ENCODE results near the gene SLCO2B1.

The SLCO2B1 gene

GRCh38 chr11:75184757-75185425, 34.0 kb downstream of the SLCO2B1 start:
- in situ Hi-C loops (cut with MboI; ENCODE audit: low sequenced_read_pairs), result no loop called here

GRCh38 chr11:75185866-75186265, 35.0 kb downstream of the SLCO2B1 start:
- Histone ChIP-seq H3K4me3 (no peak overlapping the region), H3K27me3 (ENCODE audit: low read depth) (0 out of 2 replicates have a peak, but pooled peaks cover 4% of the 10 kb centered on the region), H3K9me3 (no peaks in the 10 kb centered on the region), H3K36me3 (replicated peaks) (no peaks in the 10 kb centered on the region), H3K4me1 (no peaks in the 10 kb centered on the region)
- DNase-seq (ENCODE audit: low spot score in 2 of 2), result no peak
- in situ Hi-C loops (cut with MboI; ENCODE audit: low sequenced_read_pairs), result no loop called here

More at GRCh38 chr11:75184757-75185425, 34.0 kb downstream of the SLCO2B1 start:
- Histone ChIP-seq H3K9me3 (no peaks in the 10 kb centered on the region), H3K36me3 (replicated peaks) (no peaks in the 10 kb centered on the region), H3K27me3 (ENCODE audit: low read depth) (0 out of 2 replicates have a peak, but pooled peaks cover 4% of the 10 kb centered on the region), H3K4me1 (no peaks in the 10 kb centered on the region), H3K4me3 (no peak overlapping the region)
- no peak for DNase-seq (ENCODE audit: low spot score in 2 of 2)

- in situ Hi-C loops (cut with MboI; ENCODE audit: low sequenced_read_pairs), result no loop called here
- Histone ChIP-seq H3K36me3 (replicated peaks) (no peaks in the 10 kb centered on the region), H3K4me3 (no peak overlapping the region), H3K9me3 (no peaks in the 10 kb centered on the region), H3K4me1 (no peaks in the 10 kb centered on the region), H3K27me3 (ENCODE audit: low read depth) (0 out of 2 replicates have a peak, but pooled peaks cover 4% of the 10 kb centered on the region)
- DNase-seq (ENCODE audit: low spot score in 2 of 2), result no peak
Observed at GRCh38 chr11:75186999-75187398, 36.1 kb downstream of the SLCO2B1 start.

GRCh38 chr11:75188671-75189070, 37.8 kb downstream of the SLCO2B1 start:
- H3K27me3 ChIP-seq (ENCODE audit: low read depth), result 0 out of 2 replicates have a peak, but pooled peaks cover 4% of the 10 kb centered on the region
- no peak for DNase-seq (ENCODE audit: low spot score in 2 of 2)
- in situ Hi-C loops (cut with MboI; ENCODE audit: low sequenced_read_pairs), result no loop called here

GRCh38 chr11:75189108-75189507, 38.2 kb downstream of the SLCO2B1 start:
- no peaks in the 10 kb centered on the region for H3K9me3 ChIP-seq
- no peak for DNase-seq (ENCODE audit: low spot score in 2 of 2)
- H3K27me3 ChIP-seq (ENCODE audit: low read depth), result 0 out of 2 replicates have a peak, but pooled peaks cover 4% of the 10 kb centered on the region
- H3K36me3 ChIP-seq (replicated peaks), result no peaks in the 10 kb centered on the region
- no peaks in the 10 kb centered on the region for H3K4me1 ChIP-seq
- in situ Hi-C loops (cut with MboI; ENCODE audit: low sequenced_read_pairs), result no loop called here
- no peak overlapping the region for H3K4me3 ChIP-seq

More at GRCh38 chr11:75188671-75189070, 37.8 kb downstream of the SLCO2B1 start:
- Histone ChIP-seq H3K4me3 (no peak overlapping the region), H3K4me1 (no peaks in the 10 kb centered on the region), H3K9me3 (no peaks in the 10 kb centered on the region), H3K36me3 (replicated peaks) (no peaks in the 10 kb centered on the region)

GRCh38 chr11:75189911-75190310, 39.0 kb downstream of the SLCO2B1 start:
- Histone ChIP-seq H3K27me3 (ENCODE audit: low read depth) (no peaks in the 10 kb centered on the region), H3K4me1 (no peaks in the 10 kb centered on the region), H3K4me3 (no peak overlapping the region), H3K36me3 (replicated peaks) (no peaks in the 10 kb centered on the region), H3K9me3 (no peaks in the 10 kb centered on the region)
- in situ Hi-C loops (cut with MboI; ENCODE audit: low sequenced_read_pairs), result no loop called here
- DNase-seq (ENCODE audit: low spot score in 2 of 2), result no peak

GRCh38 chr11:75190652-75191329, 39.9 kb downstream of the SLCO2B1 start:
- no peak overlapping the region for H3K4me3 ChIP-seq
- no peaks in the 10 kb centered on the region for H3K27me3 ChIP-seq (ENCODE audit: low read depth)
- no peaks in the 10 kb centered on the region for H3K4me1 ChIP-seq
- no peak for DNase-seq (ENCODE audit: low spot score in 2 of 2)
- H3K9me3 ChIP-seq, result no peaks in the 10 kb centered on the region
- in situ Hi-C loops (cut with MboI; ENCODE audit: low sequenced_read_pairs), result no loop called here
- H3K36me3 ChIP-seq (replicated peaks), result no peaks in the 10 kb centered on the region

- no peaks in the 10 kb centered on the region for H3K27me3 ChIP-seq (ENCODE audit: low read depth)
- no peaks in the 10 kb centered on the region for H3K36me3 ChIP-seq (replicated peaks)
- no peaks in the 10 kb centered on the region for H3K4me1 ChIP-seq
- in situ Hi-C loops (cut with MboI; ENCODE audit: low sequenced_read_pairs), result no loop called here
- DNase-seq (ENCODE audit: low spot score in 2 of 2), result no peak
- H3K9me3 ChIP-seq, result no peaks in the 10 kb centered on the region
- H3K4me3 ChIP-seq, result no peak overlapping the region
Observed at GRCh38 chr11:75191330-75191717, 40.4 kb downstream of the SLCO2B1 start.

- H3K4me3 ChIP-seq, result no peak overlapping the region
- no peak for DNase-seq (ENCODE audit: low spot score in 2 of 2)
- no peaks in the 10 kb centered on the region for H3K4me1 ChIP-seq
- no peaks in the 10 kb centered on the region for H3K36me3 ChIP-seq (replicated peaks)
- no peaks in the 10 kb centered on the region for H3K9me3 ChIP-seq
- H3K27me3 ChIP-seq (ENCODE audit: low read depth), result no peaks in the 10 kb centered on the region
- in situ Hi-C loops (cut with MboI; ENCODE audit: low sequenced_read_pairs), result no loop called here
Observed at GRCh38 chr11:75193271-75193670, 42.4 kb downstream of the SLCO2B1 start.

GRCh38 chr11:75193711-75194110, 42.8 kb downstream of the SLCO2B1 start:
- H3K4me1 ChIP-seq, result no peaks in the 10 kb centered on the region
- in situ Hi-C loops (cut with MboI; ENCODE audit: low sequenced_read_pairs), result no loop called here
- no peaks in the 10 kb centered on the region for H3K9me3 ChIP-seq
- H3K27me3 ChIP-seq (ENCODE audit: low read depth), result no peaks in the 10 kb centered on the region
- no peak for DNase-seq (ENCODE audit: low spot score in 2 of 2)
- H3K4me3 ChIP-seq, result no peak overlapping the region
- H3K36me3 ChIP-seq (replicated peaks), result no peaks in the 10 kb centered on the region

GRCh38 chr11:75194147-75194546, 43.2 kb downstream of the SLCO2B1 start:
- no peak for DNase-seq (ENCODE audit: low spot score in 2 of 2)
- Histone ChIP-seq H3K4me1 (no peaks in the 10 kb centered on the region), H3K36me3 (replicated peaks) (no peaks in the 10 kb centered on the region), H3K4me3 (no peak overlapping the region), H3K27me3 (ENCODE audit: low read depth) (no peaks in the 10 kb centered on the region), H3K9me3 (no peaks in the 10 kb centered on the region)
- in situ Hi-C loops (cut with MboI; ENCODE audit: low sequenced_read_pairs), result no loop called here

- Histone ChIP-seq H3K36me3 (replicated peaks) (no peaks in the 10 kb centered on the region), H3K9me3 (no peaks in the 10 kb centered on the region), H3K27me3 (ENCODE audit: low read depth) (no peaks in the 10 kb centered on the region), H3K4me3 (no peak overlapping the region), H3K4me1 (no peaks in the 10 kb centered on the region)
- in situ Hi-C loops (cut with MboI; ENCODE audit: low sequenced_read_pairs), result no loop called here
- DNase-seq (ENCODE audit: low spot score in 2 of 2), result no peak
Observed at GRCh38 chr11:75195167-75195962, 44.5 kb downstream of the SLCO2B1 start.

- DNase-seq (ENCODE audit: low spot score in 2 of 2), result no peak
- Histone ChIP-seq H3K9me3 (no peaks in the 10 kb centered on the region), H3K4me1 (no peaks in the 10 kb centered on the region), H3K36me3 (replicated peaks) (no peaks in the 10 kb centered on the region), H3K27me3 (ENCODE audit: low read depth) (no peaks in the 10 kb centered on the region), H3K4me3 (no peak overlapping the region)
- in situ Hi-C loops (cut with MboI; ENCODE audit: low sequenced_read_pairs), result no loop called here
Observed at GRCh38 chr11:75196426-75196825, 45.5 kb downstream of the SLCO2B1 start.

Measured in HAP-1 (cell line).